SK-N-SH (cell line): Measurements from ENCODE around the gene KRT3. TPM values are rescaled to one million over a fixed set of nuclear protein-coding genes. Genes with fewer than 3 reads are reported as not detected.
"Not testable (repeated sequence)": the region's sequence is repeated elsewhere in the genome, so short reads cannot be mapped to it uniquely, and the experiment has no call there.

Experiments
- CTCF ChIA-PET: fragments of 300-600, 350-600 bp; formaldehyde crosslinking; extraction: SDS; loops from one replicate; lab custom pipeline; 2021; lab: Yijun Ruan, JAX
- POLR2A ChIA-PET: fragments of 350-600 bp; sonication (Branson Sonifier 250); formaldehyde crosslinking; extraction: SDS; loops from one replicate; lab custom pipeline; 2020; ENCODE audit warnings: antibody characterized with exemption, inconsistent platforms; lab: Yijun Ruan, JAX
- DNase-seq: peaks from one replicate; pipeline ENCODE4 v3.0.0; 2012
- H2AFZ ChIP-seq: fragments of 200-600 bp; sonication (generic); 2 replicates; pipeline ENCODE4 v1.8.1; 2016; ENCODE audit warnings: antibody characterized with exemption, mild to moderate bottlenecking, low read depth
- H3F3A ChIP-seq: fragments of 200-600 bp; sonication (generic); replicated peaks from 2 replicates; pipeline ENCODE3; 2016; ENCODE audit warnings: antibody characterized with exemption, mild to moderate bottlenecking; ENCODE audit not compliant: insufficient read depth
- H3K27ac ChIP-seq, 2 experiments: fragments of 200-500 bp in 1 of 2; fragments of 200-600 bp in 1 of 2; sonication (Bioruptor generic) in 1 of 2; sonication (generic), shearing (Covaris generic) in 1 of 2; 2 replicates each; pipeline versions ENCODE4 v1.5.1 to v1.6.1; 2014 to 2016; ENCODE audit warnings: low read depth in 2 of 2, inconsistent platforms in 1 of 2, low read length in 1 of 2, mild to moderate bottlenecking in 1 of 2, mixed read lengths in 1 of 2
- H3K27me3 ChIP-seq: fragments of 200-600 bp; sonication (generic), shearing (Covaris generic); 2 replicates; pipeline ENCODE4 v1.6.1; 2016; ENCODE audit warnings: mixed run types; ENCODE audit not compliant: insufficient read depth
- H3K36me3 ChIP-seq, 2 experiments: fragments of 200-500 bp in 1 of 2; fragments of 200-600 bp in 1 of 2; sonication (Bioruptor generic) in 1 of 2; sonication (generic) in 1 of 2; replicated peaks in 1 of 2; 2 replicates each; pipeline versions ENCODE3 to v1.5.1; 2014 to 2016; ENCODE audit warnings: low read length in 1 of 2, mild to moderate bottlenecking in 1 of 2; ENCODE audit not compliant: insufficient read depth in 2 of 2, control insufficient read depth in 1 of 2
- H3K4me1 ChIP-seq, 2 experiments: fragments of 200-500 bp in 1 of 2; fragments of 200-600 bp in 1 of 2; sonication (Bioruptor generic) in 1 of 2; sonication (generic), shearing (Covaris generic) in 1 of 2; 2 replicates each; pipeline versions ENCODE4 v1.5.1 to v1.6.1; 2014 to 2016; ENCODE audit warnings: low read depth in 1 of 2, low read length in 1 of 2, mixed run types in 1 of 2; ENCODE audit not compliant: insufficient read depth in 2 of 2, control insufficient read depth in 1 of 2
- H3K4me2 ChIP-seq: fragments of 200-600 bp; sonication (generic), shearing (Covaris generic); 2 replicates; pipeline ENCODE4 v1.6.1; 2017; ENCODE audit warnings: mixed run types
- H3K4me3 ChIP-seq, 2 experiments: fragments of 200-500 bp in 1 of 2; fragments of 200-600 bp in 1 of 2; sonication (Bioruptor generic) in 1 of 2; sonication (generic), shearing (Covaris generic) in 1 of 2; 2 replicates each; pipeline versions ENCODE4 v1.5.1 to v1.8.1; 2014 to 2016; ENCODE audit warnings: low read depth in 2 of 2, inconsistent platforms in 1 of 2, low read length in 1 of 2, mild to moderate bottlenecking in 1 of 2, mixed read lengths in 1 of 2, moderate library complexity in 1 of 2
- H3K79me2 ChIP-seq: fragments of 200-600 bp; sonication (generic); 2 replicates; pipeline ENCODE4 v1.8.1; 2017; ENCODE audit warnings: mild to moderate bottlenecking; ENCODE audit not compliant: insufficient read depth
- H3K9ac ChIP-seq: fragments of 200-600 bp; sonication (generic); 2 replicates; pipeline ENCODE4 v1.6.1; 2017; ENCODE audit warnings: mixed run types
- H3K9me2 ChIP-seq: fragments of 200-600 bp; sonication (generic); 2 replicates; pipeline ENCODE4 v1.6.1; 2017; ENCODE audit warnings: mixed run types
- H3K9me3 ChIP-seq: fragments of 200-600 bp; sonication (generic); 2 replicates; pipeline ENCODE4 v1.6.1; 2017; ENCODE audit warnings: mixed run types, mild to moderate bottlenecking, moderate library complexity
- H4K20me1 ChIP-seq: fragments of 200-600 bp; sonication (generic); 2 replicates; pipeline ENCODE4 v1.6.1; 2017; ENCODE audit warnings: mild to moderate bottlenecking, mixed run types; ENCODE audit not compliant: insufficient read depth
- CTCF ChIP-seq: fragments of 200-600 bp; sonication (generic); IDR thresholded peaks from 2 replicates; pipeline ENCODE4 v1.6.1; 2017; ENCODE audit warnings: antibody characterized with exemption, mild to moderate bottlenecking, moderate library complexity
- NFIC ChIP-seq: IDR thresholded peaks from 2 replicates; pipeline ENCODE4 v1.4.0; 2012; ENCODE audit warnings: borderline replicate concordance
- PBX3 ChIP-seq: IDR thresholded peaks from 2 replicates; pipeline ENCODE4; 2012
- USF1 ChIP-seq: IDR thresholded peaks from 2 replicates; pipeline ENCODE4 v1.4.0; 2012; ENCODE audit warnings: low read depth, borderline replicate concordance
- WGBS: methylation state at CpG from one replicate; pipeline ENCODE4 v1.1.6; 2017; ENCODE audit warnings: low lambda C conversion rate; 5-methylcytosine and 5-hydroxymethylcytosine counted together
- polyA plus RNA-seq, 3 experiments: library from polyadenylated mRNA; depleted of rRNA; stranded (reverse); fragments of >200 nt; gene quantifications; 2 replicates each; pipeline ENCODE4 v1.2.3, GENCODE V29; 2012

KRT3 gene
- polyA plus RNA-seq, 1 of the 3 experiments (the other 2 are of a cell fraction): not detected

- 23% methylated on average over 9 of the region's 9 CpGs for WGBS
- H3K79me2 ChIP-seq: no peaks in the 10 kb centered on the region
- H3K27me3 ChIP-seq: no peaks in the 10 kb centered on the region; the same call in 1 of the 2 replicates
- no peak overlapping the region for H3K9ac ChIP-seq
- no peak overlapping the region for H3K4me3 ChIP-seq
- H4K20me1 ChIP-seq: no peaks in the 10 kb centered on the region
- H3K9me2 ChIP-seq: no peaks in the 10 kb centered on the region
- H3K9me3 ChIP-seq: no peaks in the 10 kb centered on the region
- H3K27ac ChIP-seq: no peak overlapping the region
- POLR2A ChIA-PET: no interaction called here
- no peaks in the 10 kb centered on the region for H3K36me3 ChIP-seq
- no peaks in the 10 kb centered on the region for H3F3A ChIP-seq
- no peak for TF ChIP-seq USF1
- TF ChIP-seq, all 33 proteins: peak for 0
- CTCF ChIA-PET: interaction anchor here (1.2 kb wide), 1 partner anchor 218 kb away, joined by 3 read pairs; no protein-coding TSS in a partner anchor
- DNase-seq: no peak
- Histone ChIP-seq H3K4me2 (no peak overlapping the region), H2AFZ (no peak overlapping the region), H3K4me1 (no peaks in the 10 kb centered on the region)
Measured at GRCh38 chr12:52763036-52763659, 32.8 kb downstream of the KRT3 start.

- WGBS: 30% methylated on average over 2 of the region's 2 CpGs
- Histone ChIP-seq H3F3A (no peaks in the 10 kb centered on the region), H3K27ac (no peak overlapping the region), H3K27me3 (no peaks in the 10 kb centered on the region; the same call in 1 of the 2 replicates), H3K9me3 (no peaks in the 10 kb centered on the region), H2AFZ (no peak overlapping the region), H3K9me2 (no peaks in the 10 kb centered on the region), H4K20me1 (no peaks in the 10 kb centered on the region), H3K4me2 (no peak overlapping the region), H3K79me2 (no peaks in the 10 kb centered on the region), H3K4me3 (no peak overlapping the region), H3K9ac (no peak overlapping the region), H3K4me1 (no peaks in the 10 kb centered on the region), H3K36me3 (no peaks in the 10 kb centered on the region)
- no peak for TF ChIP-seq CTCF
- no peak for TF ChIP-seq NFIC
- no peak for TF ChIP-seq PBX3
- POLR2A ChIA-PET: no interaction called here
- no peak for DNase-seq
- CTCF ChIA-PET: no interaction called here
Measured at GRCh38 chr12:52761802-52762201, 34.1 kb downstream of the KRT3 start.

- H4K20me1 ChIP-seq, CTCF ChIA-PET: not testable (repeated sequence)
Measured at GRCh38 chr12:52761218-52761617, 34.7 kb downstream of the KRT3 start.

More at GRCh38 chr12:52761218-52761617, 34.7 kb downstream of the KRT3 start:
- H3K4me2 ChIP-seq, H3K79me2 ChIP-seq, H3K9ac ChIP-seq, POLR2A ChIA-PET, H3K4me1 ChIP-seq, DNase-seq, H3K9me2 ChIP-seq, H3K36me3 ChIP-seq, H2AFZ ChIP-seq, H3K9me3 ChIP-seq, H3F3A ChIP-seq, H3K4me3 ChIP-seq, H3K27ac ChIP-seq, H3K27me3 ChIP-seq: not testable (repeated sequence)
- WGBS: 29% methylated on average over 8 of the region's 8 CpGs
